HG03039 (cell line): ENCODE results near the gene DNAH9.

Experiments
- ATAC-seq: cut with Tn5 transposase; IDR thresholded peaks from one replicate; pipeline ENCODE4 v1.9.1; 2021; ENCODE audit warnings: mild to moderate bottlenecking, moderate library complexity; ENCODE audit not compliant: unreplicated experiment

DNAH9 gene

GRCh38 chr17:11598274-11599221 is at the start of gene DNAH9:
TSS of gene DNAH9 (plus strand) at chr17:11598470. CDS start at chr17:11598499, 29 bp downstream.
- ATAC-seq: no peak

- ATAC-seq: no peak
Observed at GRCh38 chr17:11550431-11550830, 47.8 kb upstream of the DNAH9 start.

GRCh38 chr17:11551442-11551841 is 46.8 kb upstream of the DNAH9 start:
- ATAC-seq: no peak

DNA sequence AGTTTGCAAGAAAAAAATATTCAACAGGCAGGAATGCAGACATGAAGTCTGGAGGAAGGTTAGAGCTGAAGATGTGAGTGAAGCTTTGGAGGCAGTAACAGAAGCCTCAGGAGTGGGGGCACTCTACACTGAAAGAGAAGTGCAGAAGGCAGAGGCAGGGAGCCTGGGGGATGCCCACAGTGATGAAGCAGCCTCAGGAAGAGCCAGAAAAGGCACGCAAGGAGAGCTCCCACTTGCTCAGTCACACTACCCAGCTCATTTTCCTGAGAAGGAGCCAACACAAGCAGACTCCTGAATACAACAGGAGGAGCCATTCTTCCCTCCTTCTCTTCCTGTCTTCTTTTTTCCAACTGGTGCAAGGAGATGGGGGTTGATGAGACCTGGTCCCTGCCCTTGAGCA is 45.1 kb upstream of the DNAH9 start:
- no peak for ATAC-seq

- ATAC-seq: no peak
Observed at GRCh38 chr17:11554042-11554441, 44.2 kb upstream of the DNAH9 start.

DNA sequence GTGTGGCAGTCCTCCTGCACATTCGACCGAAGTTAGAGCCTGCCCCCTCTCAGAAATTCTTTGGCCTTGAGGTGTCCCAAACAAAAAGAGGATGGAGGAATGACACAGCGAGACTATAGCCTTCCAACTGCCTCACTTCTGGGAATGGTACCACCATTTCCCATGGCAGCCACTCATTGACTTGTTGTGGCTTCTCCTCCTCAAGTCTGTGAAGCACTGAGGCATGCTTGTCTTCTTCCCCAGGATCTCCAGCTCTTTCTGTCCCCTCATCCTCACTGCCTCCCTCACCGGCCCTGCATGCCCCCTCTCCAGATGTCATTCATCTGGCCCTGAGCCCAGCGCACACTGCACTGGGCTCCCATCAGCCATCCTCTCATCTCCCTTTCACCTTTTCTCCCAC is 43.7 kb upstream of the DNAH9 start:
- ATAC-seq: no peak

DNA sequence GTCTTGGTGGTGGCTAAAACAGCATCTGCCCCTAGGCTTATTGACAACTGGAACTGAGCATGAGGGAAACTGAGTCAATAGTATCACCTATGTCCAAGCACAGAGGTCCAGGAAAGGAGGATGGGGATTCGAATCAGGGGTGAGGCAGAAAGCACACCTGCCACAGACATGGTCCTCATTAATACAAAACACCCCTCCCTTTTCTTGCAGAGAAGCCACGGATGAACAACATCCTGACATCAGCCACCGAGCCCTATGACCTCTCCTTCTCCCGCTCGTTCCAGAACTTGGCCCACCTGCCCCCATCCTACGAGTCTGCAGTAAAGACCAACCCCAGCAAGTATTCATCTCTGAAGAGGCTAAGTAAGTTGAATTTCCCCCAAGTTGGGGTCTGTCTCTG is 42.7 kb upstream of the DNAH9 start:
- ATAC-seq: no peak

DNA sequence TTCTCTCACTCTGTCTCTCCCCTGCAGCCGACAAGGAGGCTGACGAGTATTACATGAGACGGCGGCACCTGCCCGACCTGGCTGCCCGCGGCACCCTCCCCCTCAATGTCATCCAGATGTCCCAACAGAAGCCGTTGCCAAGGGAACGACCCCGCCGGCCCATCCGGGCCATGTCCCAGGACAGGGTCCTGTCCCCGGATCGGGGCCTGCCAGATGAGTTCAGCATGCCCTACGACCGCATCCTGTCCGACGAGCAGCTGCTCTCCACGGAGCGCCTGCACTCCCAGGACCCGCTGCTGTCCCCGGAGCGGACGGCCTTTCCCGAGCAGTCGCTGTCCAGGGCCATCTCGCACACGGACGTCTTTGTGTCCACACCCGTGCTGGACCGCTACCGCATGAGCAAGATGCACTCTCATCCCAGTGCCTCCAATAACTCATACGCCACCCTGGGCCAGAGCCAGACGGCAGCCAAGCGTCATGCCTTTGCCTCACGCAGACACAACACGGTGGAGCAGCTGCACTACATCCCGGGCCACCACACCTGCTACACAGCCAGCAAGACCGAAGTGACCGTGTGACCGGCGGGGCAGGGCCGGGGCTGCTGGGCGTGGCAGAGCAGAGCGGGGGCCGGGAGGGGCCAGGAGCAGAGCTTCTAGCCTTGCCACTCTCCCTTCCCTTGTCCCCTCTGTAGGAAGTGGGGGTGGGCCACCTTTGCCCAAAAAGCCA is 40.4 kb upstream of the DNAH9 start:
- ATAC-seq: no peak

- ATAC-seq: no peak
Observed at GRCh38 chr17:11558681-11559234, 39.5 kb upstream of the DNAH9 start.

GRCh38 chr17:11559601-11560000 is 38.7 kb upstream of the DNAH9 start:
- no peak for ATAC-seq

GRCh38 chr17:11561281-11561680 is 37.0 kb upstream of the DNAH9 start:
- ATAC-seq: no peak

- no peak for ATAC-seq
Observed at GRCh38 chr17:11561702-11562101, 36.6 kb upstream of the DNAH9 start.

DNA sequence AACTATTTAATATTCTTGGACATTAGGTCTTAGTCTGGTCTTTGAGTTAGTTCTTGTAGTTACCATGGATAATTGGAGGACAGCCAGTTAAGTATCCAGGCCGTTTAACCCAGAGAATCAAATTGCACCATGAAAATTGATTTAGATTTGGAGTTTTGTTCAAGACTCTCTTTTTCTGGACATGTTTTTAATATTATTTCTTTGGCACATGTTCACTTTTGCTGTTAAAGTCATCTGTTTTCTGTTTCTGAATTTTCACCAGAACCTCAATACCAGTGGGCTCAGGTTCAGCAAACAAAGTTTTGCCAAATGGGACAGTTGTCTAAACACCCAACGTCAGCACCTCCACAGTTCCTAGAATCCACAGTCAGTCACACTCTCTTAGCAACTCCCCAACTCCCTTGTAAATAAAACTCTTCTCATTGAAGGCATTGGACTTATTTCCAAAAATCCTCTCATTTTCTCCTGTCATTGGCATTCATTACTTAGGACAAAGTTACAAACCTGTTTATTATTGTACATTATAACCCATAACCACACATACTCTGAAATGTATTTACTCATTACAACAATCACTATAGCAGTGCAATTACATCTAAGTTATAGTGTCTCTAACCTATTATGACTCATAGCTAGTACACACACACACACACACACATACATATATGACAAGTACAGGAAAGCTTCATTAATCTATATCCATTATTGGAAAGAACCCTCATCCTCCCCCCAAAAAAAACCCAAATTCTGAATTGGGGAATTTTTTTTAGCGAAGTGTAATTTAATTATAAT is 33.5 kb upstream of the DNAH9 start:
- no peak for ATAC-seq

DNA sequence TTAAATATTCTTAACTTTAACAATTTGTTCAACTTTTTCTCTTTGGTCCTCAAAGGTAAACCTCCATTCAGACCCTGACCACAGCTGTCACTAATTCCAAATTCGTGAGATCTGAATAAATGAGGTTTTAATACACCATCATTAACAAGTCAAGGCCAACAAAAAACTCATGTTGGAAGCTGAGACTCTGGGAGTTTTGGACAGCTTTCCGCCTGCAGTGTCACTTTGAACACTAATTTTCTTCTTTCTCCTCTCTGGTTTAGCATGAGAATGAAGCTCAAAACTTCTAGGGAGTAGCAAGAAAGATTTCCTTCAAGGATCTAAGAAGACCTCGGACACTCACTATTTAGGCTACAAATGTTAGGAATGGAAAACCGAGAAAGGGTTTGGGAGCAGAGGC is 32.7 kb upstream of the DNAH9 start:
- no peak for ATAC-seq

- no peak for ATAC-seq
Observed at GRCh38 chr17:11578998-11579397, 19.3 kb upstream of the DNAH9 start.

DNA sequence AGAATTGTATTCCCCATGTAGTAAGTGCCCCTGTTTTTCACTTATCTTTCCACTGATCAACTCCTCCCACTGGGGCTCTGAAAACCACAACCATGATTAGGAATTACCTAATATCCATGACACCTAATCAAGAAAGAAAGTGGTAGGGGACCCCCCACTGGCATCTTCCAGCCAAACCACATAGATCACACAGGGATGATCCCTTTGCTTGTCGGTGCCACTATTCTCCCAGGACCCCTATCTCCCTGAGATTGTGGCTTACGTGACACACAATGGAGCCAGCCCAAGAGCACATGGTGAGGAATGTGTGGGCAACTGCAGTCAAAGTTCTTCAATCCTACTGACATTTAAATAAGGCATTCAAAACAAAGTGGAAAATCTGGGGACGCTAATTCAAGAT is 17.6 kb upstream of the DNAH9 start:
- no peak for ATAC-seq

- no peak for ATAC-seq
Observed at GRCh38 chr17:11582217-11582616, 16.1 kb upstream of the DNAH9 start.

DNA sequence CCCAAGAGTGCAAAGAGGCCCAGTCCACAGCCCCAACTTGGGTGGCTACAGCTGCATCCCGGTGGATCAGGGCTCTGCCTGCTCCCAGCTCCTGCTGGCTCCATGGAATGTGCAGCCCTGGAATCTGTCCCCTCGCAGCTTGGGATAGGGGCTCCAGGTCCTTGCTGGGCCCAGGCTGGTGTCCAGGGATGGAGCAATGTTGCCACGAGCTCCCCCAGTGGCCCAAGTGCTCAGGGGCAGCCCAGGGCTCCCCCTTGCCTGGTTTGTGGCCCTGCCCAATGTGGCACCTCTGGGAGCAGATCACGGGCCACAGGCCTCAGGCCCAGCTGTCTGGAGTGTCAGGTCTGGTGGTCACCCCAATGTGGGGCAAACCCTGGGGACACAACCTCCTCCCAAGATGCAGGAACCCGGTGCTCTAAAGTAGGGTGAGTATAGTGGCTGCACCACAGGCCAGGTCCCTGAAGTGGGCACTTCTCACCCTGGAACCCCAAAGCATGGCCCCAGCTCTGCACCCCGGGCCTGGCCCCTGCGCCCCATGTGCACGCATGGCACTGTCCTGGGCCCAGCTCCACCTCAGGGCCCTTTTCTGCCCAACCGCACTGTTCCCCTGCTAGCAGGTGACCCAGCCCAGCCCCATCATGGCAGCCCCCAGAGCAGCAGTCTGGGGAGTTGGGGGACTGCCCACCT is 14.8 kb upstream of the DNAH9 start:
- ATAC-seq: no peak

GRCh38 chr17:11589716-11590115 is 8.6 kb upstream of the DNAH9 start:
- no peak for ATAC-seq

DNA sequence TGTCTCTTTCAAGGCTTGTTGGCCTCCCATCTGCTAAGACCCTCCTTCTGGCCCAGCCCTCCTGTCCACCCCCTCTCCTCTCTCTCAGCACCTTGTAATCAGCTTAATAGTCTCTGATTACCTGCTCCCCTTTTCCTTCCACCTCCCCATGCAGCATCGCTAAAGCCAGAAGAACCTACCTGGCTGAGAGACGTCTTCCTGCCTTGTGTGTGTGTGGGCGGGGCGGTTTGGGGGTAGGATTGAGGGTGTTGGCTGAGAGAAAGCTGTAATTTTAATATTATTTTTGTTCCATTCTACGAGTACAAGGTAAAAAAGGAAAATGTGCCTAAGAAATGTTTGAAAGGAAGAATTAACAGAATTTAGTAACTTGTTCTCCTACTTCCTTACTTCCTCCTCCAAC is 3.4 kb downstream of the DNAH9 start:
- ATAC-seq: no peak
